ENCODE measurements around the gene OSBPL3. TPM values are rescaled to one million over a fixed set of nuclear protein-coding genes. Genes with fewer than 3 reads are reported as not detected.

The OSBPL3 gene
- total and polyA plus RNA-seq, 2 donors (not counting 1 experiment from before 2014, with no cell fraction given), result 13.5 to 67.6 TPM

- Histone ChIP-seq H3K79me2 (ENCODE audit: control insufficient read depth, insufficient read depth, low read length) (no peaks in the 10 kb centered on the region), H3K4me1 (ENCODE audit: control insufficient read depth in 2 of 2, insufficient read depth in 2 of 2, low read length in 2 of 2) (no peaks in the 10 kb centered on the region), H3K36me3 (replicated peaks in 1 of 2; ENCODE audit: control extremely low read depth in 1 of 2, control insufficient read depth in 1 of 2, extremely low read depth in 1 of 2, insufficient read depth in 2 of 2, low read length in 1 of 2) (no peaks in the 10 kb centered on the region), H2AFZ (ENCODE audit: insufficient read depth, low read depth, low read length, poor library complexity, severe bottlenecking) (no peak overlapping the region), H3K9me3 (ENCODE audit: control extremely low read depth in 1 of 3, control insufficient read depth in 2 of 3, insufficient read depth in 1 of 3, low read length in 2 of 3) (no peaks in the 10 kb centered on the region), H3K27me3 (replicated peaks in 1 of 4; ENCODE audit: control extremely low read depth in 1 of 4, control insufficient read depth in 3 of 4, insufficient read depth in 4 of 4, low read length in 3 of 4) (peaks cover 0 to 5% (median 0%) of the 10 kb centered on the region in 4 experiments), H3K4me3 (ENCODE audit: control extremely low read depth in 1 of 5, extremely low read depth in 1 of 5, insufficient read depth in 1 of 5, low read depth in 2 of 5, low read length in 4 of 5) (no peak overlapping the region), H3K9ac (ENCODE audit: low read length) (no peak overlapping the region), H4K20me1 (ENCODE audit: control insufficient read depth, insufficient read depth, low read length, poor library complexity, severe bottlenecking) (no peaks in the 10 kb centered on the region), H3K4me2 (replicated peaks; ENCODE audit: low read depth, low read length, poor library complexity, severe bottlenecking) (no peak overlapping the region), H3K27ac (ENCODE audit: low read length in 2 of 2) (no peak overlapping the region)
- POLR2A ChIA-PET, result interaction anchor here (0.5 kb wide), 1 partner anchor 134 kb away, joined by 6 read pairs; the partner anchor contains the start of gene CYCS
- TF ChIP-seq EZH2 (IDR thresholded peaks at IDR 0.05; ENCODE audit: borderline replicate concordance, insufficient read depth, low read depth, low read length, poor library complexity, severe bottlenecking), result no peak
- no peak overlapping the region for H3K4me3 Mint-ChIP-seq
- DNase-seq, result no peak
- H3K27ac Mint-ChIP-seq, result no peak overlapping the region
- H3K4me1 Mint-ChIP-seq, result no peaks in the 10 kb centered on the region
- H3K9me3 Mint-ChIP-seq (ENCODE audit: insufficient read depth), result no peaks in the 10 kb centered on the region
- intact Hi-C loops (cut with micrococcal nuclease), result no loop called here
- 97% methylated on average over 3 of the region's 3 CpGs for WGBS (ENCODE audit: insufficient coverage)
- no peak for ATAC-seq (ENCODE audit: low read depth)
- CTCF ChIA-PET, result interaction anchor here (0.6 to 1.3 kb wide), 2 partner anchors 96 to 171 kb away, joined by 3 to 4 read pairs; no protein-coding TSS in a partner anchor
- H3K27me3 Mint-ChIP-seq, result no peaks in the 10 kb centered on the region
Observed at GRCh38 chr7:24991353-24991752, 11.4 kb upstream of the OSBPL3 start.

GRCh38 chr7:24987331-24987842 lies 7.4 kb upstream of the OSBPL3 start:
- WGBS (ENCODE audit: insufficient coverage), result no CpG with 5 or more reads among the region's 1 CpG
- Histone ChIP-seq H3K9me3 (ENCODE audit: control extremely low read depth in 1 of 3, control insufficient read depth in 2 of 3, insufficient read depth in 1 of 3, low read length in 2 of 3) (no peaks in the 10 kb centered on the region), H3K27me3 (replicated peaks in 1 of 4; ENCODE audit: control extremely low read depth in 1 of 4, control insufficient read depth in 3 of 4, insufficient read depth in 4 of 4, low read length in 3 of 4) (peaks cover 0 to 5% (median 0%) of the 10 kb centered on the region in 4 experiments), H3K36me3 (replicated peaks in 1 of 2; ENCODE audit: control extremely low read depth in 1 of 2, control insufficient read depth in 1 of 2, extremely low read depth in 1 of 2, insufficient read depth in 2 of 2, low read length in 1 of 2) (no peaks in the 10 kb centered on the region), H3K4me3 (ENCODE audit: control extremely low read depth in 1 of 5, extremely low read depth in 1 of 5, insufficient read depth in 1 of 5, low read depth in 2 of 5, low read length in 4 of 5) (no peak overlapping the region), H4K20me1 (ENCODE audit: control insufficient read depth, insufficient read depth, low read length, poor library complexity, severe bottlenecking) (no peaks in the 10 kb centered on the region), H3K9ac (ENCODE audit: low read length) (no peak overlapping the region), H3K4me1 (ENCODE audit: control insufficient read depth in 2 of 2, insufficient read depth in 2 of 2, low read length in 2 of 2) (no peaks in the 10 kb centered on the region), H3K4me2 (replicated peaks; ENCODE audit: low read depth, low read length, poor library complexity, severe bottlenecking) (no peak overlapping the region), H3K27ac (ENCODE audit: low read length in 2 of 2) (no peak overlapping the region), H2AFZ (ENCODE audit: insufficient read depth, low read depth, low read length, poor library complexity, severe bottlenecking) (no peak overlapping the region), H3K79me2 (ENCODE audit: control insufficient read depth, insufficient read depth, low read length) (no peaks in the 10 kb centered on the region)
- Mint-ChIP-seq H3K27me3 (no peaks in the 10 kb centered on the region), H3K27ac (no peak overlapping the region), H3K4me3 (no peak overlapping the region), H3K9me3 (ENCODE audit: insufficient read depth) (no peaks in the 10 kb centered on the region), H3K4me1 (peaks cover 3% of the 10 kb centered on the region)
- no peak for ATAC-seq (ENCODE audit: low read depth)
- intact Hi-C loops (cut with micrococcal nuclease), result loop anchor here (10.0 kb wide), 1 partner anchor 107 kb away; no protein-coding TSS in a partner anchor
- TF ChIP-seq CTCF (IDR thresholded peaks at IDR 0.05), result no peak
- TF ChIP-seq EZH2 (IDR thresholded peaks at IDR 0.05; ENCODE audit: borderline replicate concordance, insufficient read depth, low read depth, low read length, poor library complexity, severe bottlenecking), result no peak
- ChIA-PET POLR2A (no interaction called here), CTCF (no interaction called here)
- no peak for DNase-seq

Measured in B cell (primary cell).